ENCODE data around the gene OSBPL6. TPM values are rescaled to one million over a fixed set of nuclear protein-coding genes. Genes with fewer than 3 reads are reported as not detected.

OSBPL6 gene
- total and polyA plus RNA-seq, 9 of the 15 experiments (the other 6 are each of a cell fraction or from before 2014, with no cell fraction given), result 3.4 to 12.7 (median 9.3) TPM

GRCh38 chr2:178418426-178418825, 224.1 kb downstream of the OSBPL6 start:
- H3K4me1 ChIP-seq (replicated peaks in 1 of 2; ENCODE audit: control insufficient read depth in 2 of 2, insufficient read depth in 2 of 2, low read length in 2 of 2), result peaks cover 5 to 7% of the 10 kb centered on the region in 2 experiments; a peak in 4 of 5 replicates
- H4K20me1 ChIP-seq (replicated peaks; ENCODE audit: control insufficient read depth, insufficient read depth, low read length), result no peaks in the 10 kb centered on the region
- no peak overlapping the region for H3K27ac ChIP-seq (ENCODE audit: extremely low read depth, low read depth, low read length)
- in situ Hi-C loops (cut with MboI) (loop anchor here (5.0 kb wide), 1 partner anchor 306 kb away; the partner anchor contains the start of gene RBM45), intact Hi-C loops (cut with micrococcal nuclease) (loop anchor here (5.0 kb wide), 1 partner anchor 436 kb away; no protein-coding TSS in a partner anchor)
- no peak overlapping the region for H3K4me3 ChIP-seq
- no peak overlapping the region for H3K4me2 ChIP-seq (ENCODE audit: insufficient read depth, low read length)
- BruUV-seq (replicated peaks), result no TSS peak
- POLR2A ChIA-PET, result interaction anchor here (0.8 to 1.7 kb wide), 3 partner anchors 14 to 17 kb away, joined by 3 to 6 read pairs (median 3); no protein-coding TSS in a partner anchor
- H3K9me3 ChIP-seq (replicated peaks; ENCODE audit: control insufficient read depth, insufficient read depth, low read depth, low read length), result no peaks in the 10 kb centered on the region
- H3K27me3 ChIP-seq (ENCODE audit: control insufficient read depth in 2 of 2, insufficient read depth in 2 of 2, low read length in 2 of 2), result no peaks in the 10 kb centered on the region
- H3K9ac ChIP-seq (ENCODE audit: insufficient read depth in 1 of 2, low read depth in 2 of 2, low read length in 2 of 2), result no peak overlapping the region
- no peak for ATAC-seq
- 89% methylated on average over 1 of the region's 1 CpG for WGBS (ENCODE audit: insufficient coverage, low coverage, missing lambda C conversion rate)
- DNase-seq (ENCODE audit: extremely low read depth in 1 of 4, low spot score in 3 of 4), result no peak
- no peak overlapping the region for H2AFZ ChIP-seq (ENCODE audit: low read depth, low read length)
- H3K9me1 ChIP-seq (ENCODE audit: control insufficient read depth, insufficient read depth, low read length), result no peaks in the 10 kb centered on the region
- no peaks in the 10 kb centered on the region for H3K36me3 ChIP-seq (ENCODE audit: control insufficient read depth, insufficient read depth, low read length)
- no peak for FAIRE-seq
- no peaks in the 10 kb centered on the region for H3K79me2 ChIP-seq (ENCODE audit: control insufficient read depth, insufficient read depth, low read length)
- CTCF ChIA-PET (ENCODE audit: low intra/inter-chr PET ratio), result interaction anchor here (1.2 to 2.6 kb wide), 2 partner anchors 22 to 309 kb away, joined by 6 to 13 read pairs; no protein-coding TSS in a partner anchor
- TF ChIP-seq NCOA2 (IDR thresholded peaks at IDR 0.05; ENCODE audit: partially characterized antibody in 2 of 2) (no peak), ZNF384 (IDR thresholded peaks at IDR 0.05; ENCODE audit: low read depth, low read length) (no peak), NEUROD1 (IDR thresholded peaks at IDR 0.05; ENCODE audit: borderline replicate concordance, low read depth, low read length, partially characterized antibody) (no peak), PRPF4 (IDR thresholded peaks at IDR 0.05; ENCODE audit: insufficient read depth, low read depth, low read length, poor library complexity, severe bottlenecking) (no peak), HEY1 (CRISPR knock-in tag; IDR thresholded peaks at IDR 0.05; ENCODE audit: borderline replicate concordance) (no peak), XRCC3 (IDR thresholded peaks at IDR 0.05) (no peak), ETV5 (CRISPR knock-in tag; IDR thresholded peaks at IDR 0.05; ENCODE audit: low read depth) (no peak), JUNB (CRISPR knock-in tag; conservative IDR thresholded peaks at IDR 0.05) (no peak), RERE (CRISPR knock-in tag; IDR thresholded peaks at IDR 0.05; ENCODE audit: borderline replicate concordance) (no peak), KLF1 (tag; IDR thresholded peaks at IDR 0.05) (no peak)
- TF ChIP-seq, protein P1, sequence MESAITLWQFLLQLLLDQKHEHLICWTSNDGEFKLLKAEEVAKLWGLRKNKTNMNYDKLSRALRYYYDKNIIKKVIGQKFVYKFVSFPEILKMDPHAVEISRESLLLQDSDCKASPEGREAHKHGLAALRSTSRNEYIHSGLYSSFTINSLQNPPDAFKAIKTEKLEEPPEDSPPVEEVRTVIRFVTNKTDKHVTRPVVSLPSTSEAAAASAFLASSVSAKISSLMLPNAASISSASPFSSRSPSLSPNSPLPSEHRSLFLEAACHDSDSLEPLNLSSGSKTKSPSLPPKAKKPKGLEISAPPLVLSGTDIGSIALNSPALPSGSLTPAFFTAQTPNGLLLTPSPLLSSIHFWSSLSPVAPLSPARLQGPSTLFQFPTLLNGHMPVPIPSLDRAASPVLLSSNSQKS (CRISPR knock-in tag; IDR thresholded peaks at IDR 0.05), result no peak
- TF ChIP-seq, protein P2, sequence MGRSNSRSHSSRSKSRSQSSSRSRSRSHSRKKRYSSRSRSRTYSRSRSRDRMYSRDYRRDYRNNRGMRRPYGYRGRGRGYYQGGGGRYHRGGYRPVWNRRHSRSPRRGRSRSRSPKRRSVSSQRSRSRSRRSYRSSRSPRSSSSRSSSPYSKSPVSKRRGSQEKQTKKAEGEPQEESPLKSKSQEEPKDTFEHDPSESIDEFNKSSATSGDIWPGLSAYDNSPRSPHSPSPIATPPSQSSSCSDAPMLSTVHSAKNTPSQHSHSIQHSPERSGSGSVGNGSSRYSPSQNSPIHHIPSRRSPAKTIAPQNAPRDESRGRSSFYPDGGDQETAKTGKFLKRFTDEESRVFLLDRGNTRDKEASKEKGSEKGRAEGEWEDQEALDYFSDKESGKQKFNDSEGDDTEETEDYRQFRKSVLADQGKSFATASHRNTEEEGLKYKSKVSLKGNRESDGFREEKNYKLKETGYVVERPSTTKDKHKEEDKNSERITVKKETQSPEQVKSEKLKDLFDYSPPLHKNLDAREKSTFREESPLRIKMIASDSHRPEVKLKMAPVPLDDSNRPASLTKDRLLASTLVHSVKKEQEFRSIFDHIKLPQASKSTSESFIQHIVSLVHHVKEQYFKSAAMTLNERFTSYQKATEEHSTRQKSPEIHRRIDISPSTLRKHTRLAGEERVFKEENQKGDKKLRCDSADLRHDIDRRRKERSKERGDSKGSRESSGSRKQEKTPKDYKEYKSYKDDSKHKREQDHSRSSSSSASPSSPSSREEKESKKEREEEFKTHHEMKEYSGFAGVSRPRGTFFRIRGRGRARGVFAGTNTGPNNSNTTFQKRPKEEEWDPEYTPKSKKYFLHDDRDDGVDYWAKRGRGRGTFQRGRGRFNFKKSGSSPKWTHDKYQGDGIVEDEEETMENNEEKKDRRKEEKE (IDR thresholded peaks at IDR 0.05; ENCODE audit: borderline replicate concordance in 1 of 2, control insufficient read depth in 1 of 2, low read depth in 2 of 2, low read length in 1 of 2), result no peak
